Bone marrow (tissue), 2 donors: ENCODE results near the gene YJEFN3.
A peak's percentile ranks its signal among the peaks of the same experiment; 100 is the strongest.

ENCODE experiments used
- DNase-seq, 2 donors: peaks; one replicate each; lab custom pipeline; 2025; lab: John Stamatoyannopoulos, UW

The YJEFN3 gene

DNA sequence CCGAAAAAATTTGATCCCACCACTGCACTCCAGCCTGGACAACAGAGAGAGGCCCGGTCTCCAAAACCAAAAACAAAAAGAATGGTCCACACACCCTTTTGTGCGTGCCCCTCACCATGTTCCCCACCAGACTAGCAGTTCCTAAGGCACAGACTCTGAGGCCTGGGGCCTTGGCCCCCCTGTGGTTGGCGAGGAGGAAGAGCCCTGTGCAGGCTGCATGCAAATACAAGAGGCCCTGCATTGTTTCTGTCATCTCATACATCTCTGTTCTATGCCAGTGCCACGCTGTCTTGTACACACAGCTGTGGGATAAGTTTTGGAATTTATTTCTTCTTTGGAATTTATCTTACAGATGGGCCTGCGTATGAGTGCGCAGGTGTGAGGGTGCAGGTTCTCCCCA lies 4.7 kb upstream of the YJEFN3 start:
- no peak for DNase-seq

DNA sequence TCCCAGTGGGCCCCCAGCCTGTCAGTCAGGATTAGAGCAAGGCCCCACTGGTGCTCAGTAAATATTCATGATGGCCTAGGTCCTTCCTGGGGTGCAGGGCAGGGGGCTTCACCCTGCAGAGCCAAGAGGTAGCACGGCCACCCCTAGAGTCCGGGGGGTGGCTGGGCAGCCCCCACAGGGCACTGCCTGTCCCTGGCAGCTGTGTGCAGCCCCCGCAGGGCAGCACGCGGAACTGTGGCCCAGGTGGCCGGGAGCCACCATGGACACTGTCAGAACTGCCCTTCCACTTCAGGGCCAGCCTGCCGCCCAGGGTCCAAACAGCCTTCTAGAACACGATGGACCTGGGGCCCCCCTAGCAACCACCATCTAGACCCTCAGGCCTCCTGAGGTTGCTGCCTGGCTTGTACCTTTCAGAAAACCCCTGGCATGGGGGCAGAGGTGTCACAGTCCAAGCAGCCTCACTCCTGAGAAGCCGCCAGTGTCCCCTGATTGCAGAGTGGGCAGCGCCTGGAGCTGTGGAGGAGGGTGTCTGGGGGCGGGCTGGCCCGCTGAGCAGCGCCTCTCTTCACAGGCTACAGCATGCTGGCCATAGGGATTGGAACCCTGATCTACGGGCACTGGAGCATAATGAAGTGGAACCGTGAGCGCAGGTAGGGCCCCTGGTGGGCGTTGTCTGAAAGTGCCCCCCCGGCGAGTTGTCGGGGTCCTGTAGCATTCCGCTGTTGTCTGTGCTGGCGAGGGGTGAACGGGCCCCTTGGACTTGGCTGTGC lies 2.9 kb upstream of the YJEFN3 start:
- DNase-seq: no peak

DNA sequence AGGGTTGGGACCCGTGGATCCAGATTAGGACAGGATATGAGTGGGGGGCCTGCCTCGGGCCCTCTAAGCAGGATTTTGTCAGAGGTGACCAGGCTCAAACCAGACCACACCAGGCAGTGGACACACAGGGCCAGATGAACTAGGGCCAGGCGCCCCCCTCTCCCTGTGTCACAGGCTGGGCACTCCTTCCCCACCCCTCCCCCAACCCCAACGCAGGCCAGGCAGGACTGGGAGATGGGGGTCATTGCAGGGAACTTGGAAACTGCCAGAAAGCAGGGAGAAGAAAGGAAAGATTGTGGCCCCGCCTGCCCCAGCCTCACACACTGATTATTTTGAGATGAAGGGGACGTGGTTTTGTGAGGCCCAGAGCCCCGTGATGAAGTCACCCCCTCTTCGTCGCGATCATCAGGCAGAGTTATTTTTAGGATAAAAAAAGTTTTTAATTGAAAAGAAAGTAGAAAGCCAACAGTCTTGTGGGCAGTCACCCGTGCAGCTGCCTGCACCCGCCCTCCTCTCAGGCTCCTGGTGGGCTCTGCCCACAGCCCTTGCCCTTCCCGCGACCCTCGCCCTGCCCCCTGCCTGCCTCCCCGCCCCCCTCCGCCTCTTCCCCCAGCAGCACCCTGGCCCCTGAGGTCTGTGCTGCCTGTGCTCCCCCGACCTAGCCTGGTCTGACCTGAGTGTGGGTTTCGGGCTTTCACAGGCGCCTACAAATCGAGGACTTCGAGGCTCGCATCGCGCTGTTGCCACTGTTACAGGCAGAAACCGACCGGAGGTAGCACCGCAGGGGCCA lies 1.9 kb upstream of the YJEFN3 start:
- DNase-seq: no peak

DNA sequence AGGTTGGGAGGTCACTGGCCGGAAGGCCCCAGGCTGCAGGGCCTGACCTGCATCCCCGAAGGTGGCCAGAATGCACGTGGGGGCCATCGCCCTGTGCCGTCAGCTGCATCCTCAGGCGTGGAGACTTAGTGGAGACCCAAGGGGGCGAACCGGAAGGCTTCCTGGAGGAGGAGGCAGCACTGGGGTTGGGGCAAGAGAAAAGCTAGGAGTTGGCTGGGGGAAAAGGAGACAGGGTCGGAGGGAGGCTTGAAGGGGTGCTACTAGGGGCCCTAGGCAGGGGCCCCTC lies 1.4 kb upstream of the YJEFN3 start:
- DNase-seq: no peak

DNA sequence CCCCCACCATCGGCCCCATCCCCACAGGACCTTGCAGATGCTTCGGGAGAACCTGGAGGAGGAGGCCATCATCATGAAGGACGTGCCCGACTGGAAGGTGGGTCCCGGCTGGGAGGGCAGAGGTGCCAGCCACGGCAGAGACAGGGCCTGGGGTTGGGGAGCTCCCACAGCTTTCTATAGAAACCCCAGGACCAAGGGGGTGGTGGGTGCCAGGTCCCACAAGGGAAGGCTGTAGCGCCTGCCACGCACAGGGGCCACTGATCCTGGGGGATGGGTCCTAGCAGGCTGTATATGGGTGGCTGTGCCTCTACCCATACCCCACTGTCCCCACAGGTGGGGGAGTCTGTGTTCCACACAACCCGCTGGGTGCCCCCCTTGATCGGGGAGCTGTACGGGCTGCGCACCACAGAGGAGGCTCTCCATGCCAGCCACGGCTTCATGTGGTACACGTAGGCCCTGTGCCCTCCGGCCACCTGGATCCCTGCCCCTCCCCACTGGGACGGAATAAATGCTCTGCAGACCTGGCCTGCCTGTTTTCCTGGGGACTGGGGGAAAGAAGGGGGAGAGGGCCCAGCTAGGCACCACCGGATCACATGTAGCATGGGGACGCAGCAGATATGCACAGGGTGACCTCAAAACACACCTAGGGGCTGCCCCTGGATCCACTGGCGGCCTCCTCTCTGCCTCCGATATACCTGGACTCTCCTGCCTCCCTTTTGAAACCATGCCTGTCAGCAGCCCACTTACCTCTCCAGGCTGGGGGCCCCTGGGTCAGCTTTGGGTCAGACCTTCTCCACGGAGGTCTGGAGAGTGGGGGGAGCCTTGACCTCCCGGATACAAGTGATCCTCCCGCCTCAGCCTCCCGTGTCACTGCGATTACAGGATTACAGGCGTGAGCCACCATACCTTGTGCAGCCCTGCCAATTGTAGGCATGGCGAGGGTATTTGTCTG lies 761 bp upstream of the YJEFN3 start:
- no peak for DNase-seq

DNA sequence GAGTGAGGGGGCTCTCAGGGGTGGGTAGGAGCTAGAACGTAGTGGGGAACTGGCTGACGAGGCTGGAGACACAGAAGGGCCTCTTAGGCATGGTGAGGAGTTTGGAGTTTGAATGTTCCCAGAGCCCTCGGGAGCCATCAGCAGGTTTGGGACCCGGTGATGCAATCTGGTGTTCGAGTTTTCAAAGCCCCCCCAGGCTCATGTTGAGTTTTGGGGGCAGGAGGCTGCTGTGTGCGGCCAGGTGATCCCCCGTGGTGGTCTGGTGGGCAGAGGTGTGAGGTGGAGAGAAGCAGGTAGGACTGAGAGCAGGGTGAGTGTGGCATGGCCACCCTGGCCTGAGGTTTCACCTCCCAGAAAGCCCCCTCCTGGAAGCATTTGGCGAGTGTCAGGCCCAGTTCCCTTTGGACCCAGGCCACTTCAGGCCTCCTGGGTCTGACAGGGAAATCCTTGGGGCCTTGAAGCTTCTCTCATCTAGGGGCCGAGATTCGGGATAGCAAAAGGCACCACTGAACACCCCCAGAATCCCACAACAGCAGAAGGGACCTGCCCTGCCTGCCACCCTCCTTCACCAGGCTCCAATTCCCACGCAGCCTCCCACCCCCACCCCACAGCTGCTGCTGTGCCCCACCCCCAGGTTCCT lies 1.2 kb downstream of the YJEFN3 start:
- no peak for DNase-seq

DNA sequence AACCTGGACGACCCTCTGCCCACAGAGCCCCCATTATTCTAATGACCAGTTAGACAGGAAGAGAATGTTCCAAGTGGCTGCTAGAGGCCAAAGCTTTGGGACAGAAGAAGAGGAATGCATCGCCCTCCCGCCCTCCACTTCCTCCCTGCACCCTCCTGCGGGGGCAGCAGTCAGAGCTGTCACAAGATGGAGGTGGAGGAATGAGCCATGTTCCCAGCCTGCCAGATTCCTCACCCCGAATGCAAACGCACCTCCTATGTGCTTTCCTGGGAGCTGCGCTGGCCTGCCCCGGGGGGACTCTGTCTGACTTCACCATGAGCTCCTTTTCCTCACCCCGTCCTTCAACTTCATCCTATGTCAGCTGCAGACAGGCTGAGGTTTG lies 1.7 kb downstream of the YJEFN3 start:
- no peak for DNase-seq

DNA sequence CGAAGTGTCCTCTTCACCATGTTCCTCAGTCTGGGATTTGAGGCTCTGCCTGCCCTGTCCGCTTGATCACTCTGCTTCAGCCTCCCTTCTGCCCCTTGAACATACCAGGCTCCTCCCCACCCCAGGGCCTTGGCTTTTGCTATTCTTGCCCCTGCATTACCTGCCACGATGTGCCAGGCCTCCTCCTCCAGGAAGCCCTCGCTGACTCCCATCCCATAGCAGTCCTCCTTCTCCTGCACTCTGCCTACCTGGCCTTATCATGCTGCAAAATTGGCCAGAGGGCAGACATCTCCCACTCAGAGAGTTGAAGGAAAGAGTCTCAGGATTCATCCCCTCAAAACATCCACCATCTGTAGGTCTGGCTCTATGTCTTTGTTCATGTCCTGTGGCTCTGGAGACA lies 2.2 kb downstream of the YJEFN3 start:
- DNase-seq: no peak

DNA sequence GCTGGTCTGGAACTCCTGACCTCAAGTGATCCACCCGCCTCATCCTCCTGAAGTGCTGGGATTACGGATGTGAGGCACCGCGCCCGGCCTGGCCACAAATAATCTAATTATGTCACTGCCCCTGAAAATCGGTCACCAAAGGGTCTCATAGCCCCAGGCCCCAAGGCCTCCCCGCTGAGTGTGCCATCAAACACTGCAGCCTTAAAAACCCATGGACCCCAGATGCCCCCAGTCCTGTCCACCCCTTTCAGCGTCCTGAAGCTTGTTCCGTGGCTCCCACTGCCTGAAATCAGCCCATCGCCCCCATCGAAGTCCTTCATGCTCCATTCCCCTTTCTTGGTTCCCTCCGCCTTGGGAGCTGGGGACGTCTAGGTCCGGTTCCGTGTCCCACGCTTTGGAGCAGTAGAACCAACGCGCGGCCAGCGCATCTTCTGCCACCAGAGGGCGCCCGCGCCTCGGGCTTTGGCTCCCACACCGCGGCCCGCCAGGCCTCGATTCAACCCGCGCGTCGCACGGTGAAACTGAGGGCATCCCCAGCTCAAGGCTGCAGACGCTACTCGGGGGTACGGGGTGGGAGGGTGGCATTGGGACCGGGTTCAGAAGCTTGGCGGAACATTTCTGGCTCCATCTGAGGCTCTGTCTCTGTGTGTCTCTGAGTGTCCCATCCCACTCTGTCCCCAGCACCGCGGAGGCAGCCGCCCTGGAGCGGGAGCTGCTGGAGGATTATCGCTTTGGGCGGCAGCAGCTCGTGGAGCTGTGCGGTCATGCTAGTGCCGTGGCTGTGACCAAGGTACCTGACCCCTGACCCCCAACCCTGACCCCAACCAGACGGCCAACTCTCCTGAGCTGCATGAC lies 3.5 kb downstream of the YJEFN3 start:
- peak in 1 of 2 donors; percentile 50 for DNase-seq

DNA sequence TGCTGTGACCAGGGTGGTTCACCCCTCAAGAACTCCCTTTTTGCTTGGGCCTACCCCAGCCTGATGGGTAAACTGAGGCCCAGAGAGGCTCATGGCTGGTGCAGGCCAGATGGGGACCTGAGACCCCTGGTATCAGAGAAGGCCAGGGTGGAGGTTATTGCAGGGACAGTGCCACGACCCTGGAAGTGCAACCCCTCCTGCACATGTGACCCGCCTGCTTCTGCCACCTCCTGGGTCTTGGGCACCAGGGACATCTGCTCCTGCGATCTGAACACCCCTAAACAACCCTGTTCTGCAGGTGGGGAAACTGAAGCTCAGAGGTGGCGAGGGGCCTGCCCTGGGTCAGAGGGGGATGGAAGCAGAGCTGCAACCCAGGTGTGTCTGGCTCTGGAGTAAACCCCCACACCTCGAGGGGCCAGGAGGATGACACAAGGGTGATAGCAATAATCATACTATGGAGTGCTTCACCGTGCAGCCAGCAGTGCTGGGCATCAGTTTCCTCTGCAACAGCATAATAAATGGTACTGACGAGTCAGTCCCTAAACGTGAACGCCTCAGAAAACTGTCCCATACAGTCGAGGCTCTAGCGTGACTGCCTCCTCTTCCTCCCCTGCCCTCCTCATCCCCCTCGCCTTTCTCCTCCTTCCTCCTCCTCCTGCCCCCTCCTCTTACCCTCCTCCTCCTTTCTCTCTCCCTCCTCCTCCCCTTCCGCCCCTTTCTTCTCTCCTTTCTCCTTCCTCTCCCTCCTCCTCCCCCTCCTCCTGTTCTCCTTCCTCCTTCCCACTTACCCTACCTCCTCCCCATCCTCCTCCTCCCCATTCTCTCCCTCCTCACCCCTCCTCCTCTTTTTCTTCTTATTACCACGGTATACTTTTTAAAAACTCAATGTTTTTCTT lies 4.3 kb downstream of the YJEFN3 start:
- no peak for DNase-seq

DNA sequence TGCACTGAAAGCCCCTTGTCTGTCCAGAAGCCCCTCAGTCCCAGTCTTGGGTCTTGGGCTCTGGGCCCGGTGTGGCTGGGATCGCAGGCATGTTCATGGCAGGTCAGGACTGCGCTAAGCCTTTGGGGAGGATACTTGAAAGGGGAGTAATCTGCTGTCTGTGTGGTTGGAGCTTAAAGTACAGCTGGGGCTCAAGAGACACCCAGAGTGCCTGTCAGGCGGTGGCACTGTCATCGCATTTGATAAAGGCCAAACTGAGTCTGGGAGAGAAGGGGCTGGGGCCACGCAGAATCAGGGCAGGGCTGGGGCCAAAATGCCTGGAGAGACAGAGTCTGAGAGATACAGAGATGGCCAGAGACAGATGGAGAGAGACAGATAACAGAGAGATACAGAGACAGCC lies 5.1 kb downstream of the YJEFN3 start:
- no peak for DNase-seq

DNA sequence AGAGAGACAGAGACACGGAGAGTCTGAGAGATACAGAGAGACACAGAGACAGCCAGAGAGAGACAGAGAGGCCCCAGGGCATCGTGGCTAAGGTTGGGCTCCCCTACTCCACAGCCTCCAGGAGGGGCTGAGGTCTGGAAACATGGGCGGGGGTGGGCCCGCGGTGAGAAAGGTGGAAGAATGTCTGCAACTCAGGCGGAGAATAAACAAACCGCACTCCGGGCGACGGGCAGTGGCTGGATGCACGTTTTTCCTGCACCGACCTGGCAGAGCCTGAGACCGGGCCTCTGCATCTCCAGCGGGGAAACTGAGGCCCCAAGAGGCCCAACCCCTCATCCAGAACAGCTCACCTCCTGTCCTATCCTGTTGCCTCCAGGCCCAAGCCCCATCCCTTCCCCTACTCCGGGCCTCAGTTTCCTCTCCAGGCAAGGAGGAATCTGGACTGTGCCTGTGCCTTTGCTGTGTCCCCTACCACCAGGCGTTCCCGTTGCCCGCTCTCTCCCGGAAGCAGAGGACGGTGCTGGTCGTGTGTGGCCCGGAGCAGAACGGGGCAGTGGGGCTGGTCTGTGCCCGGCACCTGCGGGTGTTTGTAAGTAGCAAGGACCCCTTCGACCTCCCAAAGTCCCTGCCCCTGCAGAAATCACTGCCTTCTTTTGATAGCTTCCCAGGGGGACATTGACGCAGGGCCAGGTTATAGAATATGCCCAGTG lies 6.0 kb downstream of the YJEFN3 start:
- no peak for DNase-seq

DNA sequence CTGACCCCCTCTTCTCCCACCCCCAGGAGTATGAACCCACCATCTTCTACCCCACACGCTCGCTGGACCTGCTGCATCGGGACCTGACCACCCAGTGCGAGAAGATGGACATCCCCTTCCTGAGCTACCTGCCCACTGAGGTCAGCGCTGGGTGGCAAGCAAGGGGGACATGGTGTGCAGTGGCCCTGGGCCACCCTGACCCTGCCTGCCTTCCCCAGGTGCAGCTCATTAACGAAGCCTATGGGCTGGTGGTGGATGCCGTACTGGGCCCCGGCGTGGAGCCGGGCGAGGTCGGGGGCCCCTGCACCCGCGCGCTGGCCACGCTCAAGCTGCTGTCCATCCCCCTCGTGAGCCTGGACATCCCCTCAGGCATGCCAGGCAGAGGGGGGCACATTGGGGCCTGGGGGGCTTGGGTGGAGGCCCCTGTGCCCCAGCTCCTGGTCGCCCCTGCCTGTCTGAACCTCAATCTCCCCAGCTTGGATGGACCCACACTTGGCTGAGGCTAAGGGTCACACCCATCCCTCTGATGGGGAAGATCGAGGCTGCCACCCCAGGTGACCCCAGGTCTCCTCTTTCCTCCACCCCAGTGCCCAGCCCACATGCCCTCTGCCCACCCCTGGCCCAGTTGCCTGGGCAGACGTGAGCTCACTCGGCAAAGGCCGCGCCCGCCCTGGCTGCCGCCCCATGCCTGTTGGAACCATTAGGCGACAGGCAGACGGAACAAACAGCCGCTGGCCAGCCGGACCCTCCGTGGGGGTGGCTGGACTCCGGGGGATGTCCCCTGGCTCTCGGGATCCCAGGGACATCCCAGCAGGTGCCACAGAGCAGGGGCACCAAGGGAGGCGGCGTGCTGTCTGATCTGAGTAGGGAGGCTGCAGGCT lies 6.8 kb downstream of the YJEFN3 start:
- DNase-seq: no peak

DNA sequence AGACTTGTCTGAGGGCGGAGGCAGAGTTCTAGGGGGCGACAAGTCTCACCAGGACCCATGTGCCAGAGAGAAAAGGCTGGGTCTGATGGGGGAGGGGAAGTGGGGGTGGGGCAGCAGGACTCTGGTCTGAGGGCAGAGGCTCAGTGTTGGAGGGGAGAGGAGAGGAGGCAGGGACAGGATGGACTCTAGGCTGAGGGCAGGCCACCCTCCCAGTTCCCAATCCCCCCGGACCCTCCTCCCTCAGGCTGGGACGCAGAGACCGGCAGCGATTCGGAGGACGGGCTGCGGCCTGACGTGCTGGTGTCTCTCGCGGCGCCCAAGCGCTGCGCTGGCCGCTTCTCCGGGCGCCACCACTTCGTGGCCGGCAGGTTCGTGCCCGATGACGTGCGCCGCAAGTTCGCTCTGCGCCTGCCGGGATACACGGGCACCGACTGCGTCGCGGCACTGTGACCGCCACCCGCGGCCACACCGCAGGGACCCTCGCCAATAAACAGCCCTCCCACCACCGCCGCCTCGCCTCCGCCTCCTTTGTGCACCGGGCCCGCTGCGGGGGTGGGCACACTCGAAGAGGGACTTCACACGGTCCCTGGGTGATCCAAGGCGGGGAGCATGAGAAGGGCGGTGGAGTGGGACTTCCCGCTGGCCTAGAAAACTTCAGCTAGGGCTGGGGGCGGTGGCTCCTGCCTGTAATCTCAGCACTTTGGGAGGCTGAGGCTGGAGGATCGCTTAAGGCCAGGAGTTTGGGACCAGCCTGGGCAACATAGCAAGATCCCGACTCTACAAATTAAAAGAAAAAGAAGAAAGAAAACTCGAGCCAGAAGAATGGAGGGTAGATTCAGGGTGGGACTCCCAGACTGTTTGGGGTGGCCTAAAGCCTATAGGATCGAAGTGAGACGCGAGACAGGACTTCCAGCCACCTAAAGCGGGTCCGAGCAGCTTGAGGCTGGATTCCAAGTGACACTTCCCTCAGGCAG lies 8.7 kb downstream of the YJEFN3 start:
- no peak for DNase-seq

DNA sequence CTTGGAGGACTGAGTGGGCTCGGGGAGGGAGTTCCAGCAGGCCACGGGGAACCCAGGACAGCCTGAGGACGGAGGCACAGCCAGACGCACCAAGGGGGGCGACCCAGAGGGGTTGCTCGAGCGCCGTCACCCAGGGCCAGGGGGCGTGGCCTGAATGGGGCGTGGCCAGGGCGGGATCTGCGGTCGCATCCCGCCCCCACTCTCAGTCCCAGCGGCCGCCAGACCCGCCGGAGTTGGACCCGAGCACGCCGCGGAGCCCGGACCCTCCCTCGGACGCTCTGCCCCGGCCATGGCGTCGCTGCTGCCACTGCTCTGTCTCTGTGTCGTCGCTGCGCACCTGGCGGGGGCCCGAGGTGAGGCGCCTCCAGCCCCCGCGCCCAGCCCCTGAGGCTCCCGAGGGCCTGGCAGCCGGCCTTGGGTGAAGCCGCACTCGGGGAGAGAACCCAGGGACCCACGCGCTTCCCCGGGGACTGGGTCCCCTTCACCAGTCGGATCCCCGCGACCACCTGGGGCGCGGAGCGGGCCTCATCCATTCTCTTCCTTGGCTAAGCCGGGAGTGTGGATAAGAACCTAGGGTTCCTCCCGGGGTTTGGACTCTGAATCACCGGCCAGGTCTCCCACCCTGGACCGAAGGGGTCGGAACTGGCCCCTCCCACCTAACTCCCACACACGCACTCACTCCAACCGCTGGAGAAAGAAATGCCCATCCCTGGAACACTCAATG lies 9.5 kb downstream of the YJEFN3 start, which contains the start of gene CILP2:
Gene CILP2, plus strand, starts transcription at position 205 of the 724 bp plus-strand sequence. Its CDS starts 85 bp downstream, at position 290.
- no peak for DNase-seq

DNA sequence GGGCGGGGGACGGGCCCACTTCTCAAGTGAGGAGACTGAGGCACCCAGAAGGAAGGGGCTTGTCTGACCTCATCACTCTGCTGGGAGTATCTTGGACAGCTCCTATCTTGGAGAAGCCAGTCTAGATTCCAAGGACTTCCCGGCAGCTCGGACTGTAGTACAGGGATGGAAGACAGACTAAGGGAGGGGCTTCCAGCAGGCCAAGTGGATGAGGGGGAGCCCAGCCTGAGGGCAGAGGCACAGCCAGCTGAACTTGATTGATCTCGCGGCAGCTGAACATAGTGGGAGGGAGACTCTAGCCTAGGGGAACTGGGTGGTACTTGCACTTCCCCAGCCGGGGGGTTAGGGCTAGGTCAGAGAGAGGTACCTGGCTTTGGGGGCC lies 10.1 kb downstream of the YJEFN3 start:
- no peak for DNase-seq

DNA sequence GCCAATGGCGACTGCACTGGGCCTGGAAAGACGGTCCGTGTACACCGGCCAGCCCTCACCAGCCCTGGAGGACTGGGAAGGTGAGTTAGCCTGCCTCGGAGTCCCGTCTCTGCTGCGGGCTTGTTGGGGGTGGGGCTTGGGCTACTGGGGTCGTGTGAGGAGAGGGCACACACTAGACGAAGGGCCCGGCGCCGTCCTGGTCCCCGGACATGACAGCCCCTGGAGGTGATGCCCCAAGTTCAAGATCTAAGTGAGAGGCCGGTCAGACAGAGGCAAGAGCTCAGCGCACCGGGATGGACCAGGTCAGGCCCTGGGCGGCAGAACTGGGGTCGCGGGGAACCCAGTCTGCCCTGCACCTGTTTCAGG lies 11.0 kb downstream of the YJEFN3 start:
- no peak for DNase-seq
